Central memory CD8-positive, alpha-beta T cell (primary cell): Measurements from ENCODE around the gene PRPF6.

Experiments
- ATAC-seq: fragments of 150-1000 bp; cut with Tn5 transposase; replicated peaks from 2 replicates; pipeline ENCODE4 v1.10.0; 2022; ENCODE audit warnings: mild to moderate bottlenecking, moderate FRiP score, moderate number of reproducible peaks; ENCODE audit not compliant: poor library complexity, severe bottlenecking; ENCODE audit errors: extremely low read depth
- DNase-seq, 2 donors: peaks; one replicate each; pipeline ENCODE4 v3.0.0; 2021; ENCODE audit warnings: low spot score in 2 of 2
- H3K27ac Mint-ChIP-seq: one replicate; pipeline ENCODE4 v1.8.0; 2022; ENCODE audit warnings: low read depth, mild to moderate bottlenecking, moderate library complexity, mixed read lengths
- H3K27me3 Mint-ChIP-seq: one replicate; pipeline ENCODE4 v1.8.0; 2022; ENCODE audit warnings: mixed read lengths
- H3K36me3 Mint-ChIP-seq: one replicate; pipeline ENCODE4 v1.8.0; 2022; ENCODE audit warnings: mild to moderate bottlenecking, moderate library complexity, mixed read lengths; ENCODE audit not compliant: insufficient read depth
- H3K4me1 Mint-ChIP-seq: one replicate; pipeline ENCODE4 v1.8.0; 2022; ENCODE audit warnings: mixed read lengths
- H3K4me3 Mint-ChIP-seq: one replicate; pipeline ENCODE4 v1.8.0; 2022; ENCODE audit warnings: mild to moderate bottlenecking, moderate library complexity, mixed read lengths
- H3K9me3 Mint-ChIP-seq: one replicate; pipeline ENCODE4 v1.8.0; 2022; ENCODE audit warnings: mixed read lengths

The PRPF6 gene

DNA sequence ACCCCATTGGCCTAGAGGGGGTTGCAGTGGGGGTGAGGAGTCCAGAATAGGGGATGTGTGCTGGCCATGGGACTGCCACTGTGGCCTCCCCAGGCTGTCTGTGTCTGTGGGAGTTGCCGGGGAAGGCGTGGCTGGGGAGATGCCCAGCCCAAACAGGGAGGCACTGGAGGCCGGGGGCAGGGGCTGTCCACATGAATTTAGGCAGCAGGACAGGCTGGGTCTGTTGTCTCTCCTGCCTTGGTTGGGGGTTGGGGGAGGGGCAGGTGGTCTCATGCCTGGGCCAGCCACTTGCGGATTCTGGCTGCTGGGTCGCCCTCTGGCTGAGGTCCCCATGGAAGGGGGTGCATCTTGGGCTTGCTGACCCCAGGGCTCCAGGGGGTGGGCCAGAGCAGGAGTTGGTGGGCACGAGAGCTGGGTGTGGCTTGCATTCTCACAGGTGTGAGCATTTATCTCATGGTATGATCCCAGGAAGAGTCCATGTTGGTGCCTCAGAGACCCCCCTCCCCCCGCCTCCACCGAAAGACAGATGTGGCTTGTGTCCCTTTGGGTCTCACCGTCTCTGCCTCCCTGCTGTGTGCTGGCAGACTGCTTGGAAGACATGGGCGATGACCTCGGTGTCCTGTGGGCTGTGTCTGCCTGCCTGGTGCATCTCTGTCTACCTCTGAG lies 64.5 kb downstream of the PRPF6 start:
- no peaks in the 10 kb centered on the region for H3K9me3 Mint-ChIP-seq
- H3K36me3 Mint-ChIP-seq, result peaks cover 11% of the 10 kb centered on the region
- H3K27ac Mint-ChIP-seq, result no peak overlapping the region
- H3K27me3 Mint-ChIP-seq, result peaks cover 20% of the 10 kb centered on the region
- no peak overlapping the region for H3K4me3 Mint-ChIP-seq
- peaks cover 16% of the 10 kb centered on the region for H3K4me1 Mint-ChIP-seq
- DNase-seq (no peak), ATAC-seq (no peak)

DNA sequence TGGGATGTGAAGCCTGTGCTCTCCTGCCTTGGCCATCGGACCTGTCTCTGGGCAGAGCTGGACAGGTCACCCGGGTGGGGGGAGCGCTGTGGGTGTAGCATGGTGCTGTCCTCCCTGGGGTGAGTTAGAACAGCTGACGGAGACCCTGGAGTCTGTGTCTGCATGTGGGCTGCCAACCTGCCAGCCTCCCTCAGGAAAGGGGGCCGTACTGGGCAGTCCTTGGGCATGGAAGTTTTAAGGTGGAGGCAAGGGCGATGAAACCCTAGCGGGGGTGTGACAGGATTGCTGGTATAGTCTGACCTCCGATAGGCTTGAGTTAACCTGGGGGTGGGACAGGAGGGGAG lies 66.1 kb downstream of the PRPF6 start:
- Mint-ChIP-seq H3K27ac (peak overlapping the region; percentile 77), H3K9me3 (no peaks in the 10 kb centered on the region), H3K27me3 (peaks cover 20% of the 10 kb centered on the region), H3K4me3 (peak overlapping the region; percentile 16), H3K4me1 (peaks cover 15% of the 10 kb centered on the region), H3K36me3 (peaks cover 8% of the 10 kb centered on the region)
- ATAC-seq (no peak), DNase-seq (no peak)

DNA sequence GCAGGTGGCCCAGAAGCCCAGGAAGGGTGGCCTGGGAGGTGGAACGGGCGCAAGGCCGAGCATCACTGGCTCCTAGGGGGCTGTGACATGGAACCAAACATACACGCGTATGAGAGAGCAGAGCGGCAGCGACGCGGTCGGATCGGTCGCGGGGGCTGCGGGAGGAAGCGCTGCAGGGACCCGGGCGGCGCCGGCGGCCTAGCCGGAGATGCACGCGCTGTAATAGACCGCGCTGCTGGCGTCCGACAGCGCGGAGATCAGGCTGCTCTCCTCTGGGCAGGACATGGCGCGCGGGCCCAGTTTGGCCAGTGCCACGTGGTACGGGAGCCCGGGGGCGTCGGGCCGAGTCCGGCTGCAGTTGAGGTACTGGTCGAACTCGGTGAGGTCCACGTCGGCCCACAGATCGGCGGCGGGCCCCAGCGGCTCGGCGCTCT lies 67.1 kb downstream of the PRPF6 start:
- H3K4me3 Mint-ChIP-seq, result no peak overlapping the region
- peaks cover 24% of the 10 kb centered on the region for H3K27me3 Mint-ChIP-seq
- no peaks in the 10 kb centered on the region for H3K9me3 Mint-ChIP-seq
- DNase-seq, result no peak
- no peak for ATAC-seq
- H3K36me3 Mint-ChIP-seq, result peaks cover 6% of the 10 kb centered on the region
- H3K4me1 Mint-ChIP-seq, result peaks cover 11% of the 10 kb centered on the region
- H3K27ac Mint-ChIP-seq, result no peak overlapping the region

DNA sequence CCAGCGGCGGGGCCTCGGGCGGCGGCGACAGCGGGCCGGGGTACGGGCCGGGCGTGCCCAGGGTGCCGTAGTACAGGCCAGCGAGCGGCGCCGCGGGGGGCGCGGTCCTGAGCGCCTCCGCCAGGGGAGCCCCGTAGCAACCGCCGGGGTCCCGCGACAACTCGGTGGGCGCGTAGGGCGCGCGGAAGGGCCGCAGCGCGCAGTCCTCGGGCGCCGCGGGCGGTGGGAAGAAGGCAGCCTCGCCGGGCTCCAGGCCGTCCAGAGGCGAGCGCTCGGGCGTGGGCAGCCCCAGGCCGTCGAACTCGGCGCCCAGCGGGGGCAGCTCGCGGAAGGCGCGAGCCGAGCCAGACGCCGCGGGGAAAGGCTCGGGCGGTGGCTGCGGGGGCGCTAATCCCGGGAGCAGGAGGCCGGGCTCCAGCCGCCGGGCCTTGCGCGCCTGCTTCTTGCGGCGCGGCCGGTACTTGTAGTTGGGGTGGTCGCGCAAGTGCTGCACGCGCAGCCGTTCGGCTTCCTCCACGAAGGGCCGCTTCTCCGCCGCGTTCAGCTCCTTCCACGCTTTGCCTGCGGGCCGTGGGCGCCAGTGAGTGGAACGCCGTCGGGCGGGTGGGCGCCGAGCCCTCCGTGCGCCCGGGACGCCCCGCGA lies 67.6 kb downstream of the PRPF6 start:
- H3K4me1 Mint-ChIP-seq, result peaks cover 11% of the 10 kb centered on the region
- no peak overlapping the region for H3K27ac Mint-ChIP-seq
- H3K4me3 Mint-ChIP-seq, result peak overlapping the region; percentile 57
- H3K9me3 Mint-ChIP-seq, result no peaks in the 10 kb centered on the region
- H3K27me3 Mint-ChIP-seq, result peaks cover 29% of the 10 kb centered on the region
- peaks cover 6% of the 10 kb centered on the region for H3K36me3 Mint-ChIP-seq
- DNase-seq, result no peak
- ATAC-seq, result no peak

DNA sequence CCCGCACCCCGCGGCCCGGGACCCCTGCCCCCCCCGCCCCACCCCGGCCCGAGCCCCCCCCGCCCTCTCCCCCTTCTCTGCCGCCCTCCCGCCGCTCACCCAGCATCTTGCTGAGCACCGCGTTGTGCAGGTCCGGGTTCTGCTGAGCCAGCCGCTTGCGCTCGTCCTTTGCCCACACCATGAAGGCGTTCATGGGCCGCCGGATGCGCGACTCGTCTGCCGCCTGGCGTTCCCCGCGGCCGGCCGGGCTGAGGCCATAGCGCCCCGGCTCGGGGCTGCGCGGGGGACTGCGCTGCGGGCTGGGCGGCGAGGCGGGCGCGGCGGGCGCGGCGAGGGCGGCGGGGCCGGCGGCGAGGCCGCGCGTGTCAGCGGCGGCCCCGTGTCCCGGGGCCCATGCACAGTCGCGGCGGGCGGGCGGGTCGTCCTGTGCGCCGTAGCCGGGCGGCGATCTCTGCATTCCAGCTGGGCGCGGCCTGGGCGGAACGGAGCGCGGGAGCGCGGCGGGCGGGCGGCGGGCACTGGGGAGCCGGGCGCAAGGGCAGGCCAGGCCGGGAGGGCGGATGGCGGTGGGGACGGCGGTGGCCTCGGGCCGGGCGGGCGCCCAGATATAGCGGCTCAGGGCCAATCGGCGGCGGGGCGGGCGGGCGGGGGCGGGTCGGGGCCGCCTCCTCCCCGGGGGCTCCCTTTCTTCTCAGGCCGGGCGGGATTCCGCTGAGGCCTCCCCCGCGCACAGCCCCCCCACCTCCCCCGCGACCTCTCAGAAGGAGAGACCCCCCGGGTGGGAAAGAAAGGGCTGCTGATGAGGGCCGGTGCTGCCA lies 68.3 kb downstream of the PRPF6 start, which contains the start of gene SOX18:
Gene SOX18, minus strand, starts transcription at position 580 of the 818 bp plus-strand sequence. Its CDS starts 123 bp downstream, at position 457.
- H3K9me3 Mint-ChIP-seq, result no peaks in the 10 kb centered on the region
- H3K27me3 Mint-ChIP-seq, result peaks cover 34% of the 10 kb centered on the region
- no peak within 1 kb of the TSS for H3K27ac Mint-ChIP-seq
- DNase-seq, result no peak
- ATAC-seq, result peak; percentile 46
- H3K4me3 Mint-ChIP-seq, result peak within 1 kb of the TSS; percentile 57
- H3K36me3 Mint-ChIP-seq, result peaks cover 5% of the 10 kb centered on the region
- peaks cover 11% of the 10 kb centered on the region for H3K4me1 Mint-ChIP-seq

DNA sequence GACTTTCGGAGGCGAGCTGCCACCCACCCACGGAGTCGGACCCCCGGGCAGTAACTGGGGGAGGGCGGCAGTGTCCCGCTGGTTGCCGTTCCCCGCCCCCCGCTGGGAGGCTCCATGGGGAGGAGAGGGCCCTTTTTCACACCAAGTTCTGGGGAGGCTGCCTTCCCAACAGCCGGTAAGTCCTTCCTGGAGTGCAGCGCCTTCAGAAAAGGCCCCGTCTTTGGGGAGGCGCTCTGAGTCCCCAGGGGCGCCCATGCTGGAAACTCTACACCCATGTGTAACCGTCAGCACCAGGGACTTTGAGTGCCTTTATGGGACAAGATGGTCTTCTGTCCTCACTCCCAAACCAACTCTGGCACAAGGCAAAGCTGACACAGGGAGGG lies 68.9 kb downstream of the PRPF6 start:
- Mint-ChIP-seq H3K4me1 (peaks cover 11% of the 10 kb centered on the region), H3K27me3 (peaks cover 34% of the 10 kb centered on the region), H3K4me3 (peak overlapping the region; percentile 20), H3K27ac (no peak overlapping the region), H3K36me3 (peaks cover 5% of the 10 kb centered on the region), H3K9me3 (no peaks in the 10 kb centered on the region)
- DNase-seq, result no peak
- ATAC-seq, result no peak

DNA sequence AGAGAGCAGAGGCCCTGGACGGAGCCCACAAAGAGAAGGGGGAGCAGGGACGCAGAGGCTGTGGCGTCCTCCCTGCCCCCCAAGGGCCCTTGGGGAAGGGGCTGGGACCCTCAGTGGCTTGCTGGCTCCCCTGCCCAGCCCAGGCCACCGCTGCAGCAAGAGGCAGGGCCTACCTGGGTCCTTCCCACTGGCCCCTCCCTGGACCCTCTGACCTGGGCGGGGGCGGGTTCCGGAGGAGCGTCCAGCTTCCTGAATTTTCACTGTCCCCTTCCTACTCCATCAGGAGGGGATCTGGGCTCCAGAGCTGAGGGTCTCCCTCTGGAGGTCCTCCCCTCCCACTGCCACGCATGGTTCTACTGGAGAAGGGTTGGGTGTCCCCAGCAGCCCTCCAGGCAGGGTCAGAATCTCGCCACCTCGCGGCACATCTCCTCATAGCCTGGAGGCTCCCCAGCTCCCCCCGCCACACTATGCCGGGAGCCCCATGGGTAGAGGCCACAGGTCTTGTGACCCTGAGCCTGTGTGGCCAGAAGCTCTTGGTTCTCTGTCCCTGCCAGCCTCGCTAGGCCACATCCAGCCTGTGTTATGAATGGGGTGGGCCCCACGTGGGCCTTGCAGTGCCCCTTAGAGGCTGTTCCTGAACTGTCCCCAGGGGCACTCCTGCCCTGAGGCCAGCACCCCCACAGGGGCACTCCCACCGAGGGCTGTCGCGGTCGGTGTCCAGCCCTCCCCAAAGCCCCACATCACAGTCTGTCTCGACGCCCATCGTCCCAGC lies 69.5 kb downstream of the PRPF6 start:
- H3K4me3 Mint-ChIP-seq, result peak overlapping the region; percentile 32
- H3K27me3 Mint-ChIP-seq, result peaks cover 34% of the 10 kb centered on the region
- H3K36me3 Mint-ChIP-seq, result peaks cover 5% of the 10 kb centered on the region
- no peaks in the 10 kb centered on the region for H3K9me3 Mint-ChIP-seq
- H3K4me1 Mint-ChIP-seq, result peaks cover 12% of the 10 kb centered on the region
- no peak for ATAC-seq
- no peak overlapping the region for H3K27ac Mint-ChIP-seq
- no peak for DNase-seq

DNA sequence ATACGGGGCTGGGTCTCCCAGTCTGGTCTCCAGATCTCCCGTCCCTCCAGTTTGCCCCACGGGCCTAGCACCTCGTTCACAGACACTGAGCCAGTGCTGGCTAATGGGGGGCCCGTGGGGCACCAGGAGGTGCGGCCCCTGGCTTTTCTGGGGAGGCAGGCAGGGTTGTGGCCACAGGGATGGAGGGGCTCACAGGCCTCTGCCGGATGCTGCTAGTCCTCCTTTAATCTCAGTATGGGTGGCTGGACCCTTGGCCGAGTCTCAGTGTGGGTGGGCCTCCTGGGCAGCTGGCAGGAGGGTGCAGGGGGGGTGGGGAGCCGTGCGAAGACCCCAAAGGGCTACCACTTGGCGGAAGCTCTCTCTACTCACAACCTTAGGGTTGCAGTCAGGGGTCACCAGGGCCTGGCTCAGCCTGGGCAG lies 70.1 kb downstream of the PRPF6 start:
- no peaks in the 10 kb centered on the region for H3K9me3 Mint-ChIP-seq
- no peak for ATAC-seq

DNA sequence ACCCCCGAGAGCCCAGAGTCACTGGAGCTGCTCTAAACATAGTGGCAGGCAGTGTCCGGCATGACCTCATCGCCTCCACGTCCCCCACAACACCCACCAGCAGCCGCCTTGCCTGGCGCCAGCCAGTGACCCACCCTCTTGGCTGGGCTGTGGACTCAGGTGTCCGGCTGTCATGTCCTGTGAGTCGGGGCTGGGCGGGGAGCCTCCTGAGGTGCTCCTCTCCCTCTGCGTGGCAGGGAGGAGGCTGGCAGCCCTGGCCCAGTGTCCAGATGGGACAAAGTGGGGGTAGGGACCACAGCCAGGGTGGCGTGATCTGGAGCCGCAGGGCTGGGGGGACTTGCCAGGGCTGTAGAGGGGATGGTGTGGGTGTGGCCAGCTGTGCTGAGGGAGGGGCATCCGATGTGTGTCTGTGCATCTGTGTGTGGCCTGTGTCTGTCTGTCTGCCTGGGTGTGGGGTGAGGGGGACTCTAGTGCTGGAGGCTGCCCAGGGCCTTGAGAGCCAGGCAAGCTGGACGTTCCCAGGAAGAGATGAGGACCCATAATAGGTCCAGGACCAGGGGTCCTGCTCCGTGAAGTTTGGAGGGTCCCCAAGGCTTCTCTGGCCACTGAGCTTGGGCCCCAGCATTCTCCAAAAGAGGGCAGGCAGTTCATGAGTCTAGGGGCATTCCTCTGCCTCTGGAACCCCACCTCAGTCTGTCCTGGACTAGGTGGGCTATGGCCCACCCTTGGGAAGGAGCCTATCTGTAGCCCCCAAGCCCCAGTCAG lies 70.8 kb downstream of the PRPF6 start:
- Mint-ChIP-seq H3K27me3 (peaks cover 23% of the 10 kb centered on the region), H3K4me1 (peaks cover 4% of the 10 kb centered on the region), H3K27ac (no peak overlapping the region), H3K36me3 (peaks cover 1% of the 10 kb centered on the region), H3K9me3 (no peaks in the 10 kb centered on the region), H3K4me3 (no peak overlapping the region)
- no peak for DNase-seq
- ATAC-seq, result no peak

More for the DNA sequence above, 70.1 kb downstream of the PRPF6 start:
- H3K27me3 Mint-ChIP-seq, result peaks cover 30% of the 10 kb centered on the region
- peaks cover 4% of the 10 kb centered on the region for H3K36me3 Mint-ChIP-seq
- no peak overlapping the region for H3K27ac Mint-ChIP-seq
- no peak overlapping the region for H3K4me3 Mint-ChIP-seq
- DNase-seq, result no peak
- peaks cover 6% of the 10 kb centered on the region for H3K4me1 Mint-ChIP-seq

DNA sequence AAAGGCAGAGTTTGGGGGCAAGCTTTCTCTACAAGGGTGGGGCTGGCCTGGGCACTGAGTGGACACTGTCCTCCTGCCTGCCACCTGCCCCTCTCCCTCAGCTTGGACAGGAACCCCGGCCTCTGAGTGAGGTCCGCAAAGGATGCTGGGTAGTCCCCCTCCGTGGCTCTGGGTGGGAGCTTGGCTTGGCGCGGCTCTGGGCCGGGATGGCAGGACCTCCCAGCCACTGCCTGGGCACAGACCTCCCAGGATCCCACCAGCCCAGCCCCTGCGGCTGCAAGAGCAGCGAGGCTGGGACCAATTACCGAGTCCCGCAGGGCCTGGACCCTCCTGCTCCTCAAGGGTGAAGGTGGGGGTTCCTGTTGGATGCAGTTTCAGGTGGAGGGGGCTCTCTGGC lies 71.4 kb downstream of the PRPF6 start:
- peaks cover 4% of the 10 kb centered on the region for H3K4me1 Mint-ChIP-seq
- ATAC-seq (no peak), DNase-seq (no peak)
- H3K4me3 Mint-ChIP-seq, result no peak overlapping the region
- H3K9me3 Mint-ChIP-seq, result no peaks in the 10 kb centered on the region
- peaks cover 17% of the 10 kb centered on the region for H3K27me3 Mint-ChIP-seq
- peaks cover 1% of the 10 kb centered on the region for H3K36me3 Mint-ChIP-seq
- no peak overlapping the region for H3K27ac Mint-ChIP-seq

DNA sequence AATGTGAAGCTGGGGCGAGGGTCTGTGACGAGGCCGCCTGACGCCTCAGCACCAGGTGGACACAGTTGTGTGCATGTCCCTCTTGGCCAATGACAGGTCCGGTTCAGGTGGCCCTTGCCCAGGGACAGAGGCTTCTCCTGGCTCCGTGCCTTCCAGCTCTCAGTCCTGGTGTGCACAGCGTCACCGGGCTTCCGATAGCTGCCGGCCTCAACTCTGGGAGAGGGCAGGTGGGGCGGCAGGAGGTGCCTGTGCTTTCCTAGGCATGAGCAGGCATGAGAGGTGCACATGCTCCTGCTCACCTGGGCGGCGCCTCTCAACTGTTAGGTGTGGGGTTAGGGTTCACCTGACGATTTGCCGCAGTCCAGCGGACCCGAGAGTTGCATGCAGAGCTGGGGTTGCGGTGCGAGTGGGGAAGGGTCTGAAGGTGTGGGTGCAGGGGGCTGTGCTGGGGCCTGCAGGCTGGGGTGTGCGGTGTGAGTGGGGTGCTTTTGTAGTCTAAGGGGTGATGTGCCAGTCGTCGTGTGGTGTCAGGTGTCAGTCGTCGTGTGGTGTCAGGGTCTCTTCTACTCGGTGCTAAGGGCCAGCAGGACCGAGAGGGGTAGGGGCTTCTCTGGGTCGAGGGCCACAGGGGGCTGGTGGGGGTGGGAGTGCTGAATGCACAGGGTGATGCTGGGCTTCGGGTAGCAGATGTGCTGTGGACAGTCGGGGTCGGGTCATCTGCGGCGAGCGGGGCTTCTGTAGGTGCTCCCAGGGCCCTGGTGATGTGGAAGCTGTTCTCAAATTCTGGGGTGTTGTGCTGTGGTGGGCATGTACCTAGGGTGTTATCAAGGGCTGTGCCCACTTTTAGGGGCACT lies 72.3 kb downstream of the PRPF6 start:
- Mint-ChIP-seq H3K27me3 (peaks cover 15% of the 10 kb centered on the region), H3K9me3 (no peaks in the 10 kb centered on the region), H3K27ac (no peak overlapping the region), H3K4me1 (peaks cover 6% of the 10 kb centered on the region), H3K4me3 (no peak overlapping the region), H3K36me3 (peaks cover 1% of the 10 kb centered on the region)
- DNase-seq (no peak), ATAC-seq (no peak)
